Activated naive CD8-positive, alpha-beta T cell treated with anti-CD3 and anti-CD28 coated beads, Interleukin-2, amount 50 U/mL, for 24 hours (primary cell): Measurements from ENCODE around the gene LTBP1.

Source experiments
- ATAC-seq: fragments of 150-1000 bp; cut with Tn5 transposase; one replicate; pipeline ENCODE4 v1.10.0; 2021
- DNase-seq: peaks from one replicate; pipeline ENCODE4 v3.0.0; 2021
- H3K27ac Mint-ChIP-seq: one replicate; pipeline ENCODE4 v1.8.0; 2021; ENCODE audit warnings: mild to moderate bottlenecking, mixed read lengths
- H3K27me3 Mint-ChIP-seq: one replicate; pipeline ENCODE4 v1.8.0; 2021; ENCODE audit warnings: mixed read lengths
- H3K36me3 Mint-ChIP-seq: one replicate; pipeline ENCODE4 v1.8.0; 2021; ENCODE audit warnings: low read depth, mixed read lengths
- H3K4me1 Mint-ChIP-seq: one replicate; pipeline ENCODE4 v1.8.0; 2021; ENCODE audit warnings: mixed read lengths
- H3K4me3 Mint-ChIP-seq: one replicate; pipeline ENCODE4 v1.8.0; 2021; ENCODE audit warnings: mild to moderate bottlenecking, moderate library complexity, mixed read lengths
- H3K9me3 Mint-ChIP-seq: one replicate; pipeline ENCODE4 v1.8.0; 2021; ENCODE audit warnings: mixed read lengths

The LTBP1 gene

DNA sequence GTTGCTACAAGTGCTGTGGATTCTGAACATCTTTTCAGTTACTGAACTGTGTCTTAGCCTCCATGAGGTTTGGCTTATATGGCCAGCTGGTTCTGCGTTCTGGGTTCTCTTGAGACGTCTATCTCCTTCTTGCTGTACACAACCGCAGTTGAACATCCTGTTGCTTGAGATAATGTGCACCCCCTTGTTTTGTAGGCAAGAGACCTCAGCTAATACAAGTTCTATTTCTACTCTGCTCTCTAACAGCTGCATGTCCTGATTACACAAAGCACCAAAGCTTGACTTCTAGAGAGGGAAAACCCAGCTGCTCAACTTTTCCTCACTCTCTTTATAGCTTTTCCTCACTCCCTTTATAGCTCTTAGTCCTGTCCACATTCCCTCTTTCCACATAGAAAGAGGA is 176.0 kb downstream of the LTBP1 start:
- Mint-ChIP-seq H3K4me1 (peaks cover 2% of the 10 kb centered on the region), H3K9me3 (peaks cover 4% of the 10 kb centered on the region), H3K27ac (no peak overlapping the region), H3K27me3 (peaks cover 20% of the 10 kb centered on the region), H3K4me3 (no peak overlapping the region), H3K36me3 (no peaks in the 10 kb centered on the region)
- no peak for ATAC-seq
- no peak for DNase-seq

DNA sequence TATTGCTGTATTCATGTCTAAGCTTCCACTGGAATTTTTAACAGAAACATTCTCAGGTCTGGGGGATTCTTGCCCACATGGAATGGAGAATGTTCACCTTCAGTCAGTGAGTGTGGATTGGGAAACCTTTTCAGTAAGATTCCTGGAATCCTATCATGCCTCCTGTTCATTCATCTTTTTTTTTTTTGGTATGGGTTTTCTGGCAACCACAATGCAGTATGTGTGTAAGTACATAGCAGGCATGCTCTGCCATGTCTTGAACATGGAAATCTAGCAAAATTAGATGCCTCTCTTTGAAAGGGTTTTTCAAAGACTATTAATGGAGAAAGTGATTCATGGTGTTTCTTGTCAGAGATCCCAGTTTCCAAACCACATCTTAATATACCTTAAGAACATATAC is 176.5 kb downstream of the LTBP1 start:
- Mint-ChIP-seq H3K27ac (no peak overlapping the region), H3K4me1 (peaks cover 2% of the 10 kb centered on the region)

DNA sequence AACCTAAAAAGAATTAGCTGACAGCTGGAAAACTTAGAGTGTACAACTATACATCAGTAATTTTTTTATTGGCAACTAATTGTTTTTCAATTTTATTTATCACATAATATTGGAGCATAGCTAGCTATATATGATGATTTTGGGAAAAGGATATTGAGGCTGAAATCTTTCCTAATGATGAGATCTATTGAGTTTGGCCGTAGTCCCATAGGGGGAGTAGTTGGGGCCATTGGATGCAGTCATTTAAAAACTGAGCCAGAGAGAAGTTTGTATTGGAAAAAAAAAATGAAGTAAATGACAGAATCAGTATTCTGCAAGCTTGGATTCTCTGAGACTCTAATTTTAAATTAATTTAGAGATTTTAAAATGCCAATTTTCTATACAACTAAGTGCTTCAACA is 179.8 kb downstream of the LTBP1 start:
- no peaks in the 10 kb centered on the region for H3K9me3 Mint-ChIP-seq
- H3K27me3 Mint-ChIP-seq: peaks cover 21% of the 10 kb centered on the region
- H3K4me1 Mint-ChIP-seq: peaks cover 2% of the 10 kb centered on the region
- no peaks in the 10 kb centered on the region for H3K36me3 Mint-ChIP-seq
- DNase-seq (no peak), ATAC-seq (no peak)
- no peak overlapping the region for H3K27ac Mint-ChIP-seq
- H3K4me3 Mint-ChIP-seq: no peak overlapping the region

More for the DNA sequence above, 176.5 kb downstream of the LTBP1 start:
- Mint-ChIP-seq H3K4me3 (no peak overlapping the region), H3K36me3 (no peaks in the 10 kb centered on the region), H3K9me3 (peaks cover 4% of the 10 kb centered on the region), H3K27me3 (peaks cover 21% of the 10 kb centered on the region)
- ATAC-seq (no peak), DNase-seq (no peak)

DNA sequence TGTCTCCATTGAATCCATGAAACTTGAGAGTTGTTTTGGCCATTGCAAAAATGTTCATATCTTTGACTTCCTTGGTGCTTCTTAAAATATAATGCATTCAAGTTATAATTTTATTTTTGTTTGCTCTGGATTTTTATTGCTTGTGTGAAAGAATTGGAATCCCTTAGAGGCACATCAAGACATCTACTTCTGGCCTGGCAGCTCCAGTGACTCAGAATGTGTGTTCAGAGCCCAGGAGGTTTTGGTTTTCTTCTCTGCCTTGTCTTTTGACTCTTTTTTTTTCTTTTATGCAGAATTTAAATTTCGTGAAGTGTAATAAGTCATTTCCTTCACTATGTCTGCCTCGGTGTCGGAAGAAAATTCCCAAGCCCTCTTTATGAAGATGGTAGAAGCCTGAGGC is 180.2 kb downstream of the LTBP1 start:
- Mint-ChIP-seq H3K27ac (no peak overlapping the region), H3K36me3 (no peaks in the 10 kb centered on the region), H3K4me3 (no peak overlapping the region), H3K27me3 (peaks cover 21% of the 10 kb centered on the region), H3K9me3 (no peaks in the 10 kb centered on the region), H3K4me1 (peaks cover 2% of the 10 kb centered on the region)
- no peak for ATAC-seq
- no peak for DNase-seq

DNA sequence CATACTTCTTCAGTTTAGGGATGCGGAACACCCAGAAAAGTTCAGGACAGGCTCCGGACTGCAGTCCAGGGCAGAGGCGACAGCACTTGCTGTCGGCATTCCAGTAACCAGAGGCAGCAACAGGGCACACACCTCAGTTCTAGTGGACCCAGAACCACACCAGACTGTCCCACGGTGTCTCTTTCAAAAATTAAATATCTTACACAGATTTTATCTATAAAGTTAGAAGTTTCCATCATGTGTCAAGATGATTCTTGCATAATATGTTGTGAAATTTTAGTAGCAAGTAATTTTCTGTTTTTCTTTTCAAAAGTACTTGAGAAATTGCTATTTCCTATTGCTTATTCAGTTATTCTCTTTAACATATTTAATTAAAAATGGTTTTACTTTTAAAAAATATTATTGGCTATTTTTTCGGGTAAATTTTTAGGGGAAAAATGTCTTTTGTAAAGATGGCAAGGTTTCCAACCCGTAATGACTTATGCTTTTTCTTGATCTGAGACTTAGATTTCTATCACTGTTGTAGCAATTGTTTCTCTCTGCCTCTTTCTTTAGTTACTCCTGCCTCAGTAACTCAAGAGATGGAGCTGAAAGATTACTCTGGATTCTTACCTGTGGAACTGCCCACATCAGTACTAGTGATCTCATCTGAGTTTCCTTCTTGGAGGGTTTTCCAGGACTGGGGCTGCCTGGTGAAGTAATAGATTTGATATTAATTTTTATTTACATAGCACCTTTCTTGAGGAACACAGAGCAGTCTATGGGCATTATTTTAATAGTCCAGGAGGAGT is 182.7 kb downstream of the LTBP1 start:
- Mint-ChIP-seq H3K4me1 (no peaks in the 10 kb centered on the region), H3K4me3 (no peak overlapping the region), H3K36me3 (no peaks in the 10 kb centered on the region), H3K27ac (no peak overlapping the region), H3K9me3 (no peaks in the 10 kb centered on the region), H3K27me3 (peaks cover 23% of the 10 kb centered on the region)
- ATAC-seq: no peak
- no peak for DNase-seq

DNA sequence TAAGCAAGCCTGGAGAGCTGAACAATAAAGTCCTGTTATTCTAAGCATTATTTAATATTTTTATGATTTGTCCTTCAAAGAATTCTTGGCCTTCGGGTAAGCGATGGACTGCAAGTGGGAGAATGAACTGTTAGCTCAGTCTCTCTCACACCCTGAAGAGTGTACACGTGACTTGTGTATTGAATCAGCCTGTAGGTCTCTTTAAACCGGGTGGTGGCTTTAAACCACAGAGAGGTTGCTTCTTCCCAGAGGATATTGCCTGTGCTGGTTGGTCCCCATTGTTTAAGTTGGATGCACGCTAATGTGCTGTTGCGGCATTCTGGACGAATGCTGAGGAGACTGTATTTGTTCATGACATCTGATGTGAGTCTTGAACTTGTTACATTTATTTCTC is 183.3 kb downstream of the LTBP1 start:
- ATAC-seq (no peak), DNase-seq (no peak)
- H3K4me3 Mint-ChIP-seq: no peak overlapping the region
- peaks cover 20% of the 10 kb centered on the region for H3K27me3 Mint-ChIP-seq
- no peaks in the 10 kb centered on the region for H3K4me1 Mint-ChIP-seq
- no peak overlapping the region for H3K27ac Mint-ChIP-seq
- no peaks in the 10 kb centered on the region for H3K9me3 Mint-ChIP-seq
- H3K36me3 Mint-ChIP-seq: no peaks in the 10 kb centered on the region

DNA sequence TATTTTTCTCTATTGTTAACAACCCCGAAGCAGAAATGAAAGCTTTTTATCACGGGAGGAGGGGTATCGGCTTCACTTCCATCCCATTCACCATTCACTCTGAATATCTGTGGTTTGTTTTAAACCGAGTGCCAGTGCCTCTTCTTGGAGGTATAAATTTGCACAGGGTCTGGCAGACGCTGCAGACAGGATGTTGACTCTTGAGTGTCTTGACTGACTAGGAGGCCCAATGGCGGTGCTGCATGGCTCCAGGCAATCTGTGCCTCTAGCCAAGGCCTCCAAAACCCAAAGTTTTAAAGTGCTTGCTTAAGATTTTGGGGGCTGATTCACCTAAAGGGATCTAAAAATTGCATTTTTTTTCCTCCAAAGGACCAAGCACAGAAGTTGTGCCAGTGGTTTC is 183.8 kb downstream of the LTBP1 start:
- ATAC-seq: no peak
- Mint-ChIP-seq H3K4me1 (no peaks in the 10 kb centered on the region), H3K27ac (no peak overlapping the region), H3K4me3 (no peak overlapping the region), H3K27me3 (peaks cover 17% of the 10 kb centered on the region), H3K9me3 (no peaks in the 10 kb centered on the region), H3K36me3 (no peaks in the 10 kb centered on the region)
- no peak for DNase-seq

DNA sequence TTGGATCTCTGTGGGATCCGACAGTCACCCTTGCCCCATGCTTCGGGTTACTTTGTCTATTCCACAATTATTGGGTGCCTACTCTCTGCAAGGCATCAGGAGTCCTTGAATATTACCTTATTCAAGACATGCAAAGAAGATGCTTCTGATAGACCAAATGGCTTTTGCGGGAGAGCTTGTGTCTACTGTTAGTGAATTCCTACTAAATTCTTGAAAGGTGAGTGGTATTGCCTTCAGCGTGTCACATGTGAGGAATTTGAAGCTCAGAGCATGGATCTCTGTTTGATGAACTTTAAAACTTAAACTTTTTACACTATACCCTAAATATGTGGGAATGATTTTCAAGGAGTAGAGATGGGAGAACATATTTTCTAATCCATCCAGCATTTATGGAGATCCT is 184.4 kb downstream of the LTBP1 start:
- H3K4me3 Mint-ChIP-seq: no peak overlapping the region
- ATAC-seq: no peak
- no peaks in the 10 kb centered on the region for H3K9me3 Mint-ChIP-seq
- H3K27ac Mint-ChIP-seq: no peak overlapping the region
- H3K36me3 Mint-ChIP-seq: no peaks in the 10 kb centered on the region
- no peaks in the 10 kb centered on the region for H3K4me1 Mint-ChIP-seq
- peaks cover 17% of the 10 kb centered on the region for H3K27me3 Mint-ChIP-seq
- DNase-seq: no peak

DNA sequence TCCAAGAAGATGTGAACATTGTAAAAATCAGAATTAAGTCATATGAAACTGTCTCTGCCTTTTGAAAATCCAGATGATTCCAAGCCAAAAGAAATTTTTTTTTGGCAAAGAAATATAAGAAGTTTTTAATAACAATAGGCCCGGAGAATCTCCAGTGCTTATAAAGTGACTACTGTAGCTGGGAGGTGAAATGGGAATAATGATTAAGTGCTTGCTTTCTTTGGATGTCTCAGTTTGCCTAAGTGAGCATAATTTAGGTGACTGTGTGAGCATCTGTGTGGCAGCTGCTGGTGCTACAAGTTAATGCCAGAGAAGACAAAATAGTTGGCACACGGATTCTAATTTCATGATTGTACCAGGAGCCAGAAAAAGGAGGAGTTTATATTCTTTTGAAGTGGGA is 185.0 kb downstream of the LTBP1 start:
- Mint-ChIP-seq H3K4me1 (no peaks in the 10 kb centered on the region), H3K9me3 (no peaks in the 10 kb centered on the region), H3K27me3 (peaks cover 14% of the 10 kb centered on the region), H3K4me3 (no peak overlapping the region), H3K36me3 (no peaks in the 10 kb centered on the region), H3K27ac (no peak overlapping the region)
- ATAC-seq (no peak), DNase-seq (no peak)

DNA sequence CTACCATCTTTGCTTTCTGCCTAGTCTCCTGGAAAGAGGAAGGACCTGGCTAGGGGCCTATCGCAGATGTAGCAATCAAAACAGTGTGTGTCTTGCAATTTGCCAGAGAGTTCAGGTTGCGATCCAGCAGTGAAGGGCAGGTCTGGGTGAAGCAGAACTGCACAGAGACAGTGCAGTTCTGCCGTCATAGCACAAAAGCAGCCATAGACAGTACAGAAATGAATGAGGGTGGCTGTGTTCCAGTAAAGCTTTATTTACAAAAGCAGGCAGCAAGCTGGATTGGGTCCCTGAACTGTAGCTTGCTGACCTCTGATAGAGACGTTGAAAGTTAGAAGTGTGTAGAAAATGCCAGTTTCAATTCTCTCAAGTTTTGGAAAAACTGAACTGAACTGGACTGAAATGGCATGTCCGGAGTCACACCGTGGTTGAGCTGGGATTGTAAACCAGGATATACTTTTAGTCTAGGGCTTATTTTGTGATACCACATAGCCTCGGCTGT is 186.8 kb downstream of the LTBP1 start:
- H3K9me3 Mint-ChIP-seq: no peaks in the 10 kb centered on the region
- H3K36me3 Mint-ChIP-seq: no peaks in the 10 kb centered on the region
- peaks cover 7% of the 10 kb centered on the region for H3K27me3 Mint-ChIP-seq
- no peaks in the 10 kb centered on the region for H3K4me1 Mint-ChIP-seq
- no peak overlapping the region for H3K27ac Mint-ChIP-seq
- no peak overlapping the region for H3K4me3 Mint-ChIP-seq
- ATAC-seq (no peak), DNase-seq (no peak)

DNA sequence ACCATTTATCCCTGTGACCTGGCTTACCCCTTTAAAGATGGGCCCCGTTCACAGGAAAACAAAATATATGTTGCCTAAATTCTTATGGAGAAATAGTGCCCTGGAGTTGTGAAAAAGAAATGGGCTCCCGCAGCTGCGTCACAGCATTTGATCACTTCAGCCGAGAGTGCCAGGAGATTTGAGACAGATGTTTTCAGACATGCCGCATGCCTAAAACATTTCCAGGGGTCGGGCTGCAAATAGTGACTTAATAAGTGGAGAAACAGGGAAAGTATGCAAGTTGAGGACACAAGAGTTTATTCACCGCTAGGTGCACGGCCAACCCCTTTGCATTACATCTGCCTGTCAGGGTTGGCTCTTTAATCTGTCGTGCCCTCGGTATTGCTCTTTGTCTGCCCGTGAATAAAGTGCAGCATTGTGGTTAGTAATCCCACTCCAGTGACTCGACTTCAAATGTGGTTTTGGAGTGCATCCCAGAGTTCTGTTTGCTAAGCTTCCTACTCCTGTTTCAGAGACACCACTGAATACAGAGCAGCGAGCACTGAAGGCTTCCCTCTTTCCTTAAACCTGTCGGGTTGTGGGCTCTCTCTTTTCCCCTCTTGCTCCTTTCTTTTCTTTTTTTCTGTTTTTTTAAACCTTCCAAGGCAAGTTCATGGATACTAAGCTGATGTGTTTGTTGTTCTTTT is 187.5 kb downstream of the LTBP1 start:
- H3K36me3 Mint-ChIP-seq: no peaks in the 10 kb centered on the region
- DNase-seq: no peak
- H3K4me1 Mint-ChIP-seq: no peaks in the 10 kb centered on the region
- ATAC-seq: no peak
- H3K9me3 Mint-ChIP-seq: no peaks in the 10 kb centered on the region
- H3K27me3 Mint-ChIP-seq: peaks cover 7% of the 10 kb centered on the region
- H3K4me3 Mint-ChIP-seq: no peak overlapping the region
- H3K27ac Mint-ChIP-seq: no peak overlapping the region

DNA sequence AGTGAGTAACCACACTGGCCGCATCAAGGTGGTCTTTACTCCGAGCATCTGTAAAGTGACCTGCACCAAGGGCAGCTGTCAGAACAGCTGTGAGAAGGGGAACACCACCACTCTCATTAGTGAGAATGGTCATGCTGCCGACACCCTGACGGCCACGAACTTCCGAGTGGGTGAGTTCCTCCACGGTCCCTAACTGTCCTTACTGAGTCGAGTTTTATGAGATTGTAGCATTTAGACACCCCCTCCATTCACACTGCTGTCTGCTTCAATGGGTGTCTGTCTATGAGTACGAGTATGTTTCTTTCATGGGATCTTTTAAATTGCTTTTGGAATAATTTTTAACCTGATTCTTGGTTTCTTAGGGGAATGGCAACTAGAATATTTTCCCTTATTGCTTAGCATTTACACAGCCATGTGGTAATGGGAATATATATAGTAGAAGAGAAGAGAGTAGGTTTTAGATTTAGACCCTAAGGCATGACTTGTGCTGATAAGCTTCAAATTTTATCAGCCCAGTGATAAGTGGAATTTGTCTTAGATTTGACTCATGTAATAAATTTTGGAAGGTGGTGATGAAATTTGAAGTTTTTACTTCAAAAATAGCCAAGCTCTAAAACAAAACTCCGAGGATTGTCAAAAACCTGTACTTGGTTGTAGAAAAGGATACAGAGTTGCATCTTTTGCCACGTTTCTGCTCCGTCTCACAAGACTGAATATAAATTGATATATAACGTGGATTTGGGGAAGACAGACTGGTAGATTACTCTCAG is 188.2 kb downstream of the LTBP1 start:
- DNase-seq (no peak), ATAC-seq (no peak)
- H3K4me3 Mint-ChIP-seq: no peak overlapping the region
- H3K36me3 Mint-ChIP-seq: no peaks in the 10 kb centered on the region
- no peak overlapping the region for H3K27ac Mint-ChIP-seq
- no peaks in the 10 kb centered on the region for H3K4me1 Mint-ChIP-seq
- no peaks in the 10 kb centered on the region for H3K9me3 Mint-ChIP-seq
- peaks cover 11% of the 10 kb centered on the region for H3K27me3 Mint-ChIP-seq

DNA sequence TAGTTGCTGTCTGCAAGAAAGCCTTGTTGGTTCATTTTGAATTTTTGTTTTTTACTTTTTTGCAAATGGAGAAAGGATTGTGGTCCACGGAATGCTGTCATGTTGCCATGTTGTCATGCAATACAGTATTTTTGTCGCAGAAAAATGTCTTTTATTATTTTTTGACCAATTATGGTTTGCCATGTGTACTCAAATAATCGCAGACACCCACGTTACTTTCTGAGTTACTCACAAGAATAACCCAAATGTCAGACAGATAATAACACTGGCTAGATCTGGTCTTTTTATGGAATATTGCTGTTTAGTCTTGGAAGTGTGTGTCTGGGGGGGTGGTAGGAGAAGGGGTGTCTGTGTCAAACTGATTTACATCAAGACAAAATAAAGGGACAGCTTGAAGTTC is 188.9 kb downstream of the LTBP1 start:
- no peak for DNase-seq
- no peaks in the 10 kb centered on the region for H3K9me3 Mint-ChIP-seq
- no peaks in the 10 kb centered on the region for H3K4me1 Mint-ChIP-seq
- no peaks in the 10 kb centered on the region for H3K36me3 Mint-ChIP-seq
- H3K27me3 Mint-ChIP-seq: peaks cover 11% of the 10 kb centered on the region
- no peak overlapping the region for H3K4me3 Mint-ChIP-seq
- no peak overlapping the region for H3K27ac Mint-ChIP-seq
- ATAC-seq: no peak

DNA sequence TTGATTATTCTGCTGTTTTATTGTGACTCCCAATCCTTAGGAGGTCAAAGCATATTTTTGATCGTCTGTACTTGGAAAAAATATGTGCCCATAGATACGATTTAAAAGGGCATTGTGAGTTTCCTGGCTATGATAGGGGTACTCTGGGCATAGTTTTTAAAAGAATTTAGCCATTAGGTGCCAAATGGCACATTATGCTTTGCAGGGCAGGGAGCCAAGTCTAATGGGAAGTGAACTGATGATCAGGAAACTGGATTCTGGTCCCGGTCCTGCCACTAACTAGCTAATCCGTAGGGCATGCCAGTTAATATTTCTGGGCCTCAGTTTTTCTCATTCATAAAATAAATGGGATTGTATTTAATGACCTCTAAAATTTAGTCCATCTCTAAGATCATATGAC is 189.3 kb downstream of the LTBP1 start:
- no peaks in the 10 kb centered on the region for H3K4me1 Mint-ChIP-seq
- ATAC-seq (no peak), DNase-seq (no peak)
- no peaks in the 10 kb centered on the region for H3K9me3 Mint-ChIP-seq
- H3K4me3 Mint-ChIP-seq: no peak overlapping the region
- H3K27me3 Mint-ChIP-seq: peaks cover 11% of the 10 kb centered on the region
- H3K27ac Mint-ChIP-seq: no peak overlapping the region
- no peaks in the 10 kb centered on the region for H3K36me3 Mint-ChIP-seq

DNA sequence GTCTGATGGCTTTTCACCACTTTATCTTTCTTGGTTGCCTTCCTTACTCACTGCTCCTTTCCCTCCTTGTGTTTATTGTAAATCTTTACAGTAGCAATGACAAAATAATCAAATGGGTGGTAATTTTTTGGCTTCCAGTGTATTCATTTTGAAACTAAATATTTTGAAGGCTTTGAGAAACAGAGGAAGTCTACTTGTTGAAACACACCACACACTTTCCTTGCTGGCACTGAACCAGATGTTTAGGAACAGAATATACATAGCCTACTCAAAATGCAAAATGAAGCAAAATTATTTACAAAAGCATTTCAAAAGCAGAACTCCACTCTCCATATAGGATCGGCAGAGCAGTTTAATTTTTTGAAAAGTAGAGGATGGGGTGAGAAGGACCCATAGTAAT is 189.8 kb downstream of the LTBP1 start:
- DNase-seq: no peak
- no peak for ATAC-seq
- no peak overlapping the region for H3K4me3 Mint-ChIP-seq
- no peaks in the 10 kb centered on the region for H3K4me1 Mint-ChIP-seq
- H3K36me3 Mint-ChIP-seq: no peaks in the 10 kb centered on the region
- no peak overlapping the region for H3K27ac Mint-ChIP-seq
- H3K27me3 Mint-ChIP-seq: peaks cover 9% of the 10 kb centered on the region
- H3K9me3 Mint-ChIP-seq: no peaks in the 10 kb centered on the region
